Fibroblast of the aortic adventitia (primary cell): ENCODE results near the gene PBX1. TPM values are rescaled to one million over a fixed set of nuclear protein-coding genes. Genes with fewer than 3 reads are reported as not detected.

Source experiments
- DNase-seq: peaks from one replicate; pipeline ENCODE4 v3.0.0-alpha.2; 2010; ENCODE audit warnings: low read depth
- H3K4me3 ChIP-seq: 2 replicates; pipeline ENCODE4 v1.5.1; 2011; ENCODE audit warnings: low read depth, mild to moderate bottlenecking, control low read depth, low read length, moderate library complexity
- total RNA-seq: library from RNA; depleted of rRNA; stranded (reverse); fragments of >200 nt; gene quantifications from 2 replicates; pipeline ENCODE4 v1.2.3, GENCODE V29; 2012; ENCODE audit warnings: low replicate concordance
- TF ChIP-seq, protein P1 (sequence below): IDR thresholded peaks from 2 replicates; pipeline ENCODE4 v1.5.1; 2011; ENCODE audit warnings: mild to moderate bottlenecking, low read length, control low read depth, inconsistent platforms; ENCODE audit not compliant: insufficient read depth

PBX1 gene
- total RNA-seq, 1 donor: 95.6 TPM

DNA sequence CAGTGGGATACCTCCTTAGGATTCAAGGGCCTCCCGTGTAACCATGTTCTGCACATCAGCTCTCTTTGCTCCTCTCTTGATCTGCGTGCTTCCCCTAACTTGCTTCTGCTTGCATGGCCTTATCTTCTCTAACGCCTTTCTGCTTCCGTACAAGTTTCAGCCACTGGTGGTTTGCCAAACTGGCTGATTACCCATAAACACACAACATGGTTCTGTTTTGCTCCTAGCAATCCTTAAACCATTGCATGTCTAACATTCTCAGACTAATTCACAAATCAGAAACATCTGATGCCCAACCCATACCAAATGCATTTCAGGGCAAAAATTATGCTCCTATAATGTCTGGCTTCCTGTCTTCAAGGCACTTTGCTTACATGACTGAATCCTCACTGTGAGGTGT lies 166.4 kb downstream of the PBX1 start:
- TF ChIP-seq, protein P1, sequence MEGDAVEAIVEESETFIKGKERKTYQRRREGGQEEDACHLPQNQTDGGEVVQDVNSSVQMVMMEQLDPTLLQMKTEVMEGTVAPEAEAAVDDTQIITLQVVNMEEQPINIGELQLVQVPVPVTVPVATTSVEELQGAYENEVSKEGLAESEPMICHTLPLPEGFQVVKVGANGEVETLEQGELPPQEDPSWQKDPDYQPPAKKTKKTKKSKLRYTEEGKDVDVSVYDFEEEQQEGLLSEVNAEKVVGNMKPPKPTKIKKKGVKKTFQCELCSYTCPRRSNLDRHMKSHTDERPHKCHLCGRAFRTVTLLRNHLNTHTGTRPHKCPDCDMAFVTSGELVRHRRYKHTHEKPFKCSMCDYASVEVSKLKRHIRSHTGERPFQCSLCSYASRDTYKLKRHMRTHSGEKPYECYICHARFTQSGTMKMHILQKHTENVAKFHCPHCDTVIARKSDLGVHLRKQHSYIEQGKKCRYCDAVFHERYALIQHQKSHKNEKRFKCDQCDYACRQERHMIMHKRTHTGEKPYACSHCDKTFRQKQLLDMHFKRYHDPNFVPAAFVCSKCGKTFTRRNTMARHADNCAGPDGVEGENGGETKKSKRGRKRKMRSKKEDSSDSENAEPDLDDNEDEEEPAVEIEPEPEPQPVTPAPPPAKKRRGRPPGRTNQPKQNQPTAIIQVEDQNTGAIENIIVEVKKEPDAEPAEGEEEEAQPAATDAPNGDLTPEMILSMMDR: no peak
- no peak overlapping the region for H3K4me3 ChIP-seq
- peak; percentile 80 for DNase-seq

DNA sequence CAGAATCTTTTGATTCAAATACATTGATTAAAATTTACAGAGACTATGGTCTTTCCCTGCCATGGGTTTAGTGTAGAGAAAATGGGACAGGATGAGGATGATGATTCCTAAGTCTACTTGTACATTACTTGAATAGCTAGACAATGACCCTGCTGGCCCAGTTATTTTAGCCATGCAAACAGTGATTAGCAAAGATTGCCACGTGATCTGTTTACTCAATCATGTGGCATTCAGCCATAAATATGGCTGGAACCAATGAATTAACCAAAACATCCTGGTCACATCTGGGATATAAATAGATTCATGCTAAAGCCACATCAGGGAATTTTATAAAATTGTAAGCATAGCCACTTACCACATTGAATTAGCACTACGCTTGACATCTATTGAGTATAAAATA lies 167.3 kb downstream of the PBX1 start:
- DNase-seq: peak; percentile 90
- no peak overlapping the region for H3K4me3 ChIP-seq
- TF ChIP-seq, protein P1: no peak

DNA sequence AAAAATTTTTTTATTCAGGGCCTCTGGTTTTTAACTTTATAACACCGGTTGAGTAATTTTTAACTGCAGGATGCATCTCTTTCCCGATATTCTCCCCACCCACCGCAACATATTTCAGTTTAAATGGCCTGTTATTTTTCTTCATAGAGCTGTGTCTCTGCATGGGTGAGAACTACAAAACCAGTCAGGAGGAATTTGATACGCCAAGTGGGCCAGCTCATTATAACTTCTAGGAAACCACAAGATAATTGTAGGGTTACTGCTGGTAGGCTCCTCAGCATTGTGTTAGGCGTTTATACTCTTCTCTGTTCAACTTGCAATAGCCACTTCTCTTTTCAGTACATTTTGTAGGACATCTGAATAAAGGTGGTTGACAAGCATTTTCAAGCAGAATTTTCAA lies 169.7 kb downstream of the PBX1 start:
- TF ChIP-seq, protein P1: no peak
- DNase-seq: no peak
- H3K4me3 ChIP-seq: no peak overlapping the region

DNA sequence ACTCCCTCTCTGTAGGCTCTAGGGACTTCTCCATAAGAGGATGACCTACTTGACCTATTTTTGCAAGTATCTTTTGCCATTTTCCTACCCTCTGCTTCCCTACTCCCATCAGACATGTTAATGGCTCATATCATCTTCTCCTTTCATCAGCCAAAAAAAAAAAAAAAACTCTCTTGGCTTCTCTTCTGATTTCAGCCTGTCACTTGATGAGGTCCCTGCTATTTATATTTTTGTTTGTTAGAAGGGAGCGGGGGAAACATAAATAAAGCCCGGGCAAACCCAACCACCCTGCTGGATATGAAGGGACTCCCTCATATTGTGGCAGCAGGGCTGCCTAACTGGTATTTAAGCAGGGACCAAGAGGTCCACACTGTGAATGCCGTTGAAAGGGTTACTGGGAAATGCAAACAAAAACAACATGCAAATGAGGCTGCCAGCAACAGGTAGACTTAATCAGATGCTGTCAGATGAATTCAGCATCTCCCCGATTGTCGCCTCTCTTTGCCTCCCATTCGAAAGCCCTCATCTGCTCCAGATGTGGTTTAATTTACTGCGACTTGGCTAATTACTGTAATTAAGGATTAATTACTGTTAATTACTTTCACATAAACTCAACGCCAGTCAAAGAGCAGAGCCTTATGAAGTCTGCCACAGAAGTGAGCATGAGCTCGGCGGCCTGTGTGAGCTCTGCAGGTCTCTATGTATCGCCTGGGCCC lies 172.3 kb downstream of the PBX1 start:
- DNase-seq: no peak
- TF ChIP-seq, protein P1: no peak
- H3K4me3 ChIP-seq: no peak overlapping the region

DNA sequence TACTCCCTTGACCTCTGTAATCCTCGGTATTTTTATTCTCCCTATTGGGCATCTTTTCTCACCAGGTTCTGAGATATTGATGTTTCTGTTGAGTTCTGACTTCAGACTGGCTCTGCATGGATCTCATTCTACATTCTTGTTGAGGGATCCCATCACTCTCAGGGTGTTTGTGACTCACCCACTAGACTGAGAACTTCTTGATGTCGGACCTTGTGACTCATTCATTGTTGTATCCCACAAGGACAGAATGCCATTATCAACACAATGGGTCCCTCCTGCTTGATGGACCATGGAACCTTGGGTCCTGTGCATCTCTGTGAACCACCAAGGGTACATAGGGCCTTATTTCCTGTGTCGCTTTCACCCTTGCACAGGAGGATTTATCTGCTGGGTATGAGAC lies 174.1 kb downstream of the PBX1 start:
- DNase-seq: peak; percentile 57
- TF ChIP-seq, protein P1: no peak
- no peak overlapping the region for H3K4me3 ChIP-seq

DNA sequence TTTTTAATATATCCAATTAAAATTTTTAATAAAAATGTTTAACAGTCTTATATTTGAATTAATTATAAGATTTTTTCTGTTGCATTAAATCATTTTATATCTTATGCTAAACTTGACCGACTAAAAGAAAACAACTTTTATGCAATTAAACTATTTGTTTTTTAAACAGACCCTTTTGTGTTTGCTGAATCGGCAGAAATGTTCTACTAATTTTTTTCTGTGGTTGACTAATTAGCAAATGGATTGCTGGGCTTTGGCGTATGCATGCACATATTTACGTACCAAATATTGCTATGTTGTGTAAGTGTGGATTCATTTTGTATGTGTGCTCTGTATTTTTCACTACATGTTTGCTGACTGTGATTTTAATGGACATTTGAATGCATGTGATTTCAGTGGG lies 174.8 kb downstream of the PBX1 start:
- H3K4me3 ChIP-seq: no peak overlapping the region
- TF ChIP-seq, protein P1: no peak
- no peak for DNase-seq
